GM19395 (cell line): ENCODE data around the gene PIK3C2A.
A peak's percentile ranks its signal among the peaks of the same experiment; 100 is the strongest.
"Not testable (repeated sequence)": the region's sequence is repeated elsewhere in the genome, so short reads cannot be mapped to it uniquely, and the experiment has no call there.

ENCODE experiments used
- ATAC-seq: cut with Tn5 transposase; IDR thresholded peaks from one replicate; pipeline ENCODE4 v1.9.1; 2021; ENCODE audit warnings: mild to moderate bottlenecking, moderate library complexity; ENCODE audit not compliant: unreplicated experiment

PIK3C2A gene, protein sequence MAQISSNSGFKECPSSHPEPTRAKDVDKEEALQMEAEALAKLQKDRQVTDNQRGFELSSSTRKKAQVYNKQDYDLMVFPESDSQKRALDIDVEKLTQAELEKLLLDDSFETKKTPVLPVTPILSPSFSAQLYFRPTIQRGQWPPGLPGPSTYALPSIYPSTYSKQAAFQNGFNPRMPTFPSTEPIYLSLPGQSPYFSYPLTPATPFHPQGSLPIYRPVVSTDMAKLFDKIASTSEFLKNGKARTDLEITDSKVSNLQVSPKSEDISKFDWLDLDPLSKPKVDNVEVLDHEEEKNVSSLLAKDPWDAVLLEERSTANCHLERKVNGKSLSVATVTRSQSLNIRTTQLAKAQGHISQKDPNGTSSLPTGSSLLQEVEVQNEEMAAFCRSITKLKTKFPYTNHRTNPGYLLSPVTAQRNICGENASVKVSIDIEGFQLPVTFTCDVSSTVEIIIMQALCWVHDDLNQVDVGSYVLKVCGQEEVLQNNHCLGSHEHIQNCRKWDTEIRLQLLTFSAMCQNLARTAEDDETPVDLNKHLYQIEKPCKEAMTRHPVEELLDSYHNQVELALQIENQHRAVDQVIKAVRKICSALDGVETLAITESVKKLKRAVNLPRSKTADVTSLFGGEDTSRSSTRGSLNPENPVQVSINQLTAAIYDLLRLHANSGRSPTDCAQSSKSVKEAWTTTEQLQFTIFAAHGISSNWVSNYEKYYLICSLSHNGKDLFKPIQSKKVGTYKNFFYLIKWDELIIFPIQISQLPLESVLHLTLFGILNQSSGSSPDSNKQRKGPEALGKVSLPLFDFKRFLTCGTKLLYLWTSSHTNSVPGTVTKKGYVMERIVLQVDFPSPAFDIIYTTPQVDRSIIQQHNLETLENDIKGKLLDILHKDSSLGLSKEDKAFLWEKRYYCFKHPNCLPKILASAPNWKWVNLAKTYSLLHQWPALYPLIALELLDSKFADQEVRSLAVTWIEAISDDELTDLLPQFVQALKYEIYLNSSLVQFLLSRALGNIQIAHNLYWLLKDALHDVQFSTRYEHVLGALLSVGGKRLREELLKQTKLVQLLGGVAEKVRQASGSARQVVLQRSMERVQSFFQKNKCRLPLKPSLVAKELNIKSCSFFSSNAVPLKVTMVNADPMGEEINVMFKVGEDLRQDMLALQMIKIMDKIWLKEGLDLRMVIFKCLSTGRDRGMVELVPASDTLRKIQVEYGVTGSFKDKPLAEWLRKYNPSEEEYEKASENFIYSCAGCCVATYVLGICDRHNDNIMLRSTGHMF (N-terminal part only)

DNA sequence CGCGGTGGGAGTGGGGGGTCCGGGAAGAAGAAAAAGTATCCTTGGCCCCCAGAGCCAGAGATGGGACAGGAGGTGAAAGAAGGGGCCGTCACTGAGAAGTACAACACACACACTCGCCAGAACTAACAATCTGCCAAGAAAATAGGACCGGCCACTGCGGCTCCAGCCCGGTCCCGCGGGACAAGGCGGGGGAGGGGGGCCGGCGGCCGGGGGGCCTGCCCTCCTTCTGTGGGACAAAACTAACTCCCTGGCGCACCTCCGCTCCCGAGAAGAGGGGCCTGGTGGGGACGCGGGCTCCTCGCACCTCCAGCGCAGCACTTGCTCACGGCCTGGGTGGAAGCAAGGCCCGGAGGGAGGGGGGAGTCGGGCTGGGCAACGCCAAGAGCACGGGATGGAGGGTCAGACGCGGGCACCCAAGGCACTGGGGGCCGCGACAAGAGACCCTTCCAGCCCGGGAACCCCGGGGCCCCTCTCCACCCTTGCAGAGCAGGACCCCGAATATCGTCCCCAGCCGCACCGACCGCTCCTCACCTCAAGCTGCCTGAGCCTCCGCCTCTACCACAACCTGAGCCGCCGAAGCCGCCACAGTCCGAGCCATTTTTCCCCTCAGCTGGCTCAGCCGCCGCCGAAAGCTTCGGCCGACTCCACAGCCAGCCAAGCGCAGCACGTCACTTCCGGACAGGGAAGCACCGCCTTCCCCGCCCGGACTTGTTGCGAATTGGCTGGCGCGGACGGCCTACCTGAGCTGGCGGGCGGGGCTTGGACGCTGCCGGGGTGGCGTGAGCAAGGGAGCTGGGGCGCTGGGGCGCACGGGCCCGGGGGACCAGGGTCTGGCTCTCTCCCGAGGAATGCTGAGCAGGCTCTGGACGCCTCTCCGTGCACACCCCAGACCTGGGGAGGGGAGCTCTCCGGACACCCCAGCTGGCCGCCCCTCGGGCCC is at the start of gene PIK3C2A:
Gene PIK3C2A, minus strand, starts transcription at position 670 of the 940 bp plus-strand sequence. CDS start 38,245 bp downstream, outside the sequence.
- peak; percentile 97 for ATAC-seq

DNA sequence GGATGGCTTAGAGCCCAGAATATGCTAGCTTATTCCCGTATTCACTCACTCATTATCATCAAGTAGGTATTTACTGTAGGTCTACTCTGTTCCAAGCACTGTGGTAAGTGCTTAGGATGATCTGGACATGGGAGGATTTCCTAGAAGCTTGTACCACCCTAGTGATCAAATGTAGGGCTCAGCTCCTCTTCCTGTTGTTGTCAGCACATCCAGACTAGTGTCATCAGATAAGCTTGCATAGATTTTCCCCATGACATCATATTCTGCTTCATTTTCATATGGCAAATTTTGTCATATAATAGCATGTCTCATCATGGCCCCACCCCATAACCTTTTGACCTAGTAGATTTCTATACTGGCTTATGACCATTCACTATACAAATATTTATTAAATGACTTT is 49.4 kb upstream of the PIK3C2A start:
- no peak for ATAC-seq

DNA sequence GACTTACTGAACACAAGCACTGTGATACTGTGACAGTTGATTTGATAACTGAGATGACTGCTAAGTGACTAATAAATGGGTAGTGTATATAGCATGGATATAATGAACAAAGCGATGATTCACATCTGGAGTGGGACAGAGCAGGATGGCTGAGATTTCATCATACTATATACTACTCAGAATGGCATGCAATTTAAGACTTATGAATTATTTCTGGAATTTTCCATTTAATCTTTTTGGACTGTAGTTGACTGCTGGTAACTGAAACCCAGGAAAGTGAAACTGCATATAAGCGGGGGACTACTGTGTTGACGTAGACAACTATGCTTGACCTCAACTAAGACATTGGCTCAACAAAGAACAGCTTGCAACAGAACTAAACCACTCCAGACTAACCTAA is 48.7 kb upstream of the PIK3C2A start:
- no peak for ATAC-seq

DNA sequence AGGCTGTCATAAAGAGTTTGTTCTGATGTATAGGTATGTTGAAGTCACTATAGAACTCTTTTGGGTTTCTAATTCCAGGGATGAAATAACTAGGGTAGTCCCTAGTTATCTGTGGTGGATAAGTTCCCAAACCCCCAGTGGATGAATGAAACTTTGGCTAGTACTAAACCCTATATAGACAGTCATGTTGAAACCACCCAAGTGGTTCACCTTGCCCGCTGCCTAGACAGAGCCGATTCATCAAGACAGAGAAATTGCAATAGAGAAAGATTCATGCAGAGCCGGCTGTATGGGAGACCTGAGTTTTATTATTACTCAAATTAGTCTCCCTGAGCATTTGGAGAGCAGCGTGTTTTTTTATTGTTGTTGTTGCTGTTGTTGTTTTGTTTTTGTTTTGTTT is 44.9 kb upstream of the PIK3C2A start:
- no peak for ATAC-seq

DNA sequence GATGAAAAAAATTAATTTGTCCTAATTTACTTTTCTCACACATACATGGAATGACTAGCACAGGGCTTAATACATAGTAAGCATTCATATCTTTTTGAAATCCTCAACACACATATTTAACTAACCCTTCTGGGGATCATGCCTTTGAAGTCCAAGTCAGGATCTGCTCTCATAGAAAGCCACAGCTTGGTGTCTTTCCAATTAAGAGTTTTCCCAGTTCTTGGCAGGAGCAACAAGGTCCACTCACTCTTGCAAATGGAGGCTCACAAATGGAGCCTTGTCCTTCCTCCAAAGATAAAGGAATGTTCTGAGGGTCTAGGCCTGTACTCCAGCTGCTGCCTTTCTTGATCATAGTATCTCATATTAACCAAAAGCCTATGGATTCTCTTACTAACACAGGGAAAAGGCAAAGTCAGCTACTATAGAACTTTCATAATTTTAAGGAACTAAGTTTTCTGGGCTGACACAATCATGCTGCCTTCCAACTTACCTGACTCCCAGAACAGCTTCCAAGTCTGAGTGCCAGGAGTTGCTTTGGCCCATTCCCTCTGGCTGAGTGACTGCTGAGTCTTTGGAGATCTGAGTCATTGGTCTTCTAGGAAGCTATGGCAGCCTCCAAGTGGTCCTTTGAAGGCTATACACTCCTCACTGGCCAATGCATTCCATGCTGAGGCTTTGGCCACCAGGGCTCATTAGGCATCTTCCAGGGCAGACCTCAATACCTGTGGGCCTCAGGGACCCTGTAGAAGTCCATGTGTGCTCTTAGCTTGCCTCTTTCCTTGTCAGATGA is 43.0 kb upstream of the PIK3C2A start:
- ATAC-seq, result no peak

DNA sequence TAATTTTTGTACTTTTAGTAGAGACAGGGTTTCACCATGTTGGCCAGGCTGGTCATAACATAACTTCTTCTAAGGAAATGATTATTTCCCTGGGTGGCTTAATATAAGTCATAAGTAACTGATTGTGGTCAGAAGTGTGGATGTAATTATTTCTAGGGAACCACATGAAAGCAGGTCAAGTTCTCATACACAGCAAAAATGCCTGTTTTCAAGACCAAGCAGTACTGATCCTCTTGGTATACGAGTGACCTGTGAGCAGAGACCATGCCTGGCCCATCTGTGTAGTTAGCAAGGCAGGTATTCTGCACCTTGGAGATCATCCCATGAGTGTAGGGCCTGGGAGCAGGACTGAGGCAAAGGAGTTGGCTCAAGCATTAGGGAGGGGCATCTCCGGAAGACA is 36.3 kb upstream of the PIK3C2A start:
- peak; percentile 89 for ATAC-seq

DNA sequence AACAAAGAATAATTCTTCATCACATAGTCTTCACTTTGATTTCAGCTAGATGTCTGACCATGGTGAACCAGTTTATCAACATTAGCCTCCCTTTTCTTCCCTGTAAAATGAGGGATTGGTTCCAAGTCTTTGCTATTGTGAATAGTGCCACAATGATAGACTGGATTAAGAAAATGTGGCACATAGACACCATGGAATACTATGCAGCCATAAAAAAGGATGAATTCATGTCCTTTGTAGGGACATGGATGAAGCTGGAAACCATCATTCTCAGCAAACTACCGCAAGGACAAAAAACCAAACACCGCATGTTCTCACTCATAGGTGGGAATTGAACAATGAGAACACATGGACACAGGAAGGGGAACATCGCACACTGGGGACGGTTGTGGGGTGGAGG is 35.2 kb upstream of the PIK3C2A start:
- ATAC-seq, result not testable (repeated sequence)

DNA sequence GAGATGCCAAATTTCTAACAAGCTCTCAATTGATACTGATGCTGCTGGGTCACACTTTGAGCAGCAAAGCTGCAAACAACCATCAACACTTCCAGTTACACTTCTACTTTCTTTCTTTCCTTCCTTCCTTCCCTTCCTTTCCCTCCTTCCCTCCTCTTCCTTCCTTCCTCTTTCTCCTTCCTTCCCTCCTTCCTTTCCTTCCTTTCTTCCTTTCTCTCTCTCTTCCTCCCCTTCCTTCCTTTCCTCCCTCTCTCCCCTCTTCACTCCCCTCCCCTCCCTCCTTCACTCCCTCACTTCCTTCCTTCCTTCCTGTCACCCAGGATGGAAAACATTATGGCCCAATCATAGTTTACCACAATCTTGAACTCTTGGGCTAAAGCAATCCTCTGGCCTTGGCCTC is 33.0 kb upstream of the PIK3C2A start:
- no peak for ATAC-seq

DNA sequence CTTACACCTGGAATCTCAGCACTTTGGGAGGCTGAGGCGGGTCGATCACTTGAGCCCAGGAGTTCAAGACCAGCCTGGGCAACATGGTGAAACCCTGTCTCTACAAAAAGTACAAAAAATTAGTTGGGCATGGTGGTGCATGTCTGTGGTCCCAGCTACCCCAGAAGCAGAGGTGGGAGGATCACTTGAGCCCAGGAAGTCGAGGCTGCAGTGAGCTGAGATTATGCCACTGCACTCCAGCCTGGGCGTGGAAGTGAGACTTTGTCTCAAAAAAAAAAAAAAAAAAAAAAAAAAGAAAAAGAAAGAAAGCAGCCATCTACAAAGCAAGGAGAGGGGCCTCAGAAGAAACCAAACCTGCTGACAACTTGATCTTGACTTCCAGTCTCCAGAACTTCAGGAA is 32.1 kb upstream of the PIK3C2A start:
- not testable (repeated sequence) for ATAC-seq

DNA sequence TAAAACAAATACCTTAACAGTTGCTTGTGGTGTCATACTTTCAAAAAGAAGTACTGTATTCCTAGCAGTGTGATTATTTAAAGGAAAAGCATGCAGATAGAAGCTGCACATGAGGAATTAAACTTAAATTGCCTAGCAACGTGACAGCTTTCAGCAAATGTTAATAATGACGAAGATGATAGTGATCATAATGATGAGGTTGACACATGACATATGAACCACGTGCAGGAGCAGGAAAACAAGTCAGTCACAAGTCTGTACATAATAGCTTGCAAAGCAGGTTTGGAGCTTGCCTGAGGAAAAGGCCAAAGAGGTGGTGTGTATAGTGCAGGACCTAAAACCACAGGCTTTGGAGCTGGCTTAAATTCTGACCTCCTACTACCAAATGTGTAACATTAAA is 30.6 kb upstream of the PIK3C2A start:
- no peak for ATAC-seq

DNA sequence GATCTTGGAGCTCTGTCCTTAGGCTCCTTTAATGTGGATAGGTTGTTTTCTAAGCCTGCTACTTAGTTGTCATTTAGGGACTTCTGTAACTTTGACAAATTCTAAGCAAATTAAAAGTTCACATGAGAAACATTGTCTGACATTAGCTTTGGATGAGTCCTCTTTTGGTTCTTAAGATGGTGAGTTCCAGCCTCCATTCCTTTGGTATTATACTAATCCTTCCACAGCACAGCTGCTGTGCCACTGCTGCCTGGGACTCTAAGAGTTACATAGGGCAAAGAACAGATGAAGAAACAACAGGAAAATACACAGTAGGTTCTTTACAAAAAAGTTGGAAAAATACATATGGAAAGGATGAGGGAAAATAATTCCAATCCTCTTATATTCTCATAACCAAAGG is 25.3 kb upstream of the PIK3C2A start:
- ATAC-seq, result no peak

DNA sequence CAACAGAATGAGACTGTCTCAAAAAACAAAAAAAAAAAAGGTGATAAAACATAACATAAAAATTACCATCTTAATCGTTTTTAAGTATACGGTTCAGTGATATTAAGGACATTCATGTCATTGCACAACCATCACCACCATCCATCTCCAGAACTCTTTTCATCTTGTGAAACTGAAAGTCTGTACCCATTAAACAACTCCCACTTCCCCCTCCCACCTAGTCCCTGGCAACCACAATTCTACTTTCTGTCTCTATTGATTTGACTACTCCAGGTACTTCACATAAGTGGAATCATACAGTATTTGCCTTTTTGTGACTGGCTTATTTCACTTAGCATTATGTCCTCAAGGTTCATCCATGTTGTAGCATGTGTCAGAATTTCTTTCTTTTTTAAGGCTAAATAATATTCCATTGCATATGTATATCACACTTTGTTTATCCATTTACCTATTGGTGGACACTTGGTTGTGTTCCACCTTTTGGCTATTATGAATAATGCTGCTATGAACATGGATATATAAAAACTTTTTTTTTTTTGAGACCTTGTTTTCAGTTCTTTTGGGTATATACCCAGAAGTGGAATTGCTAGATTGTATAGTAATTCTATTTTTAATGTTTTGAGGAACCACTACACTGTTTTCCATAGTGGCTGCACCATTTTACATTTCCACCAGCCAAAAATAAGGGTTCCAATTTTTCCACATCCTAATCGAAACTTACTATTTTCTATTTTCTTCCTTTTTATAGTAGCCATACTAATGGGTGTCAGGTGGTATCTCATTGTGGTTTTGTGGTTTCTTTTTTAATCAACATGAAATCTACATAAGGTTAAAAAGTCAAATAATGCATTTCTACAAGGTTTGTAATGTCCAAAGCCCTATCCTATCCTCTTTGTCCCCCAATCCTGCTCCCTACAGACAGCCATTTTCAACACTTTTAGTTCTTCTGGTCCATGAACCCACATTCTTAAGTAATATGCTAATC is 23.4 kb upstream of the PIK3C2A start:
- peak; percentile 95 for ATAC-seq

DNA sequence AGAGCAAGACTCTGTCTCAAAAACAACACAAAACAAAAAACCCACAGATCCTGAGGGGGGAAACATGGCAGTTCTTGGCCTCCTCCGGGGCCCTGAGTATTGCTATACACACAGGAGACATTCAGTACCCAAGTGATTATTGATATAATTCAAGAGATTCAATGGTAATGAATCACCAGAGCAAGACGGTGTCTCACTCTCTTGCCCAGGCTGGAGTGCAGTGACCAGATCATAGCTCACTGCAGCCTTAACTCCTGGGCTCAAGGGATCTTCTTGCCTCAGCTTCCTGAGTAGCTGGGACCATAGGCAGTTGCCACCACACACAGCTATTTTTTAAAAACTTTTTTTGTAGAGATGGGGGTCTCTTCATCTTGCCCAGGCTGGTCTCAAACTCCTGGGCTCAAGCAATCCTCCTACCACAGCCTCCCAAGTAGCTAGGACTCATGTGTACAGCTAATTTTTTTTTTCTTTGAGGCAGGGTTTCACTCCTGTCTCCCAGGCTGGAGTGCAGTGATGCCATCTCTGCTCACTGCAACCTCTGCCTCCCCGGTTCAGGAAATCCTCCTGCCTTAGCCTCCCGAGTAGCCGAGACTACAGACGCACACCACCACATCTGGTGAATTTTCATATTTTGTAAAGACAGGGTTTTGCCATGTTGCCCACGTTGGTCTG is 21.8 kb upstream of the PIK3C2A start:
- no peak for ATAC-seq

DNA sequence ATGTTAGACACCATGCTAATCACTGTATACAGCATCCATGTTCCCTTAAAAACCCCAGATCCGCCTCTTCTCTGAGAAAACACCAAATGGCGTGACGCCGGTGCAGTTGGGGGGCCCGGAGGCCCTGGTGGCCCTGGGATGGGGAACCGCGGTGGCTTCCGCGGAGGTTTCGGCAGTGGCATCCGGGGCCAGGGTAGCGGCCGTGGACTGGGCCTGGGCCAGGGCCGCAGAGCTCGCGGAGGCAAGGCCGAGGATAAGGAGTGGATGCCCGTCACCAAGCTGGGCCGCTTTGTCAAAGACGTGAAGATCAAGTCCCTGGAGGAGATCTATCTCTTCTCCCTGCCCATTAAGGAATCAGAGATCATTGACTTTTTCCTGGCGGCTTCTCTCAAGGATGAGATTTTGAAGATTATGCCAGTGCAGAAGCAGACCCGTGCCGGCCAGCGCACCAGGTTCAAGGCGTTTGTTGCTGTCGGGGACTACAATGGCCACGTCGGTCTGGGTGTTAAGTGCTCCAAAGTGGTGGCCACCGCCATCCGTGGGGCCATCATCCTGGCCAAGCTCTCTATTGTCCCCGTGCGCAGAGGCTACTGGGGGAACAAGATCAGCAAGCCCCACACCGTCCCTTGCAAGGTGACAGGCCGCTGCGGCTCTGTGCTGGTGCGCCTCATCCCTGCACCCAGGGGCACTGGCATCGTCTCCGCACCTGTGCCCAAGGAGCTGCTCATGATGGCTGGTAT is 20.6 kb upstream of the PIK3C2A start:
- ATAC-seq, result not testable (repeated sequence)

DNA sequence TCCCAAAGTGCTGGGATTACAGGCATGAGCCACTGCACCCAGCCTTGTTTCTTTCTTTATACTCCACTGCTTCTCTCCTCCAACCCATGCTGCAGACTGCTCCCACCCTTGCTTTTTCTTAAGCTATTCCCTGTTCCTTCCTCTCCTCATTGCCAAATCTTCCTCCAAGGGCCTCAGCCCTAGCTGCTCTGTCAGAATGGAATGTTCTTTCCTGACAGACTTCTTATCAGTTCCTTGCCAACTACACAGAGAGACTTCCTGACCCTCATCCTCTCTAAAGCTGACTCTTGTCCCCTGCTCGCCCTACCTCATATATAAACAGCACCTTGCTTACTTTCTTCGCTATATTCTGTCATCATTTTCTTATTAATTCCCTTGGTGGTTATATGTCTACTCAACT is 16.9 kb upstream of the PIK3C2A start:
- no peak for ATAC-seq

DNA sequence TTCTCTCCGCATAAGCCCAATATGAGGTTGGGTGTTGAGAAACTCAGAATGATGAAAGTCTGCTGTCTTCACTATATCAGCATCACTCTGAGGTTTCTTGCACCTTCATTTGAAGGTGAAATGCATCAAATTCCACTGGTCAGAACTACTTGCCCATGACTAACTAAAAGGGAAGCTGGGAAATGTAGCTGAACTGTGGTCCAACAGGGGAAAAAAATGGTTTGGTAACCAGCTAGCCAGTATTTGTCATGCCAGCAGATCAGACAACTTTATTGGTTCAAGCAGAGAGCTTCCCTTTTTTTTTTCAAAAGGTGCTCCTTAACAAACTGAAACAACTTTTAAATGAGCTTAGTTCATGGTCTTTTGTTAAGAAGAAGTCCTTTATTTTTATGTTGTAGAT is 14.2 kb upstream of the PIK3C2A start:
- ATAC-seq, result no peak

DNA sequence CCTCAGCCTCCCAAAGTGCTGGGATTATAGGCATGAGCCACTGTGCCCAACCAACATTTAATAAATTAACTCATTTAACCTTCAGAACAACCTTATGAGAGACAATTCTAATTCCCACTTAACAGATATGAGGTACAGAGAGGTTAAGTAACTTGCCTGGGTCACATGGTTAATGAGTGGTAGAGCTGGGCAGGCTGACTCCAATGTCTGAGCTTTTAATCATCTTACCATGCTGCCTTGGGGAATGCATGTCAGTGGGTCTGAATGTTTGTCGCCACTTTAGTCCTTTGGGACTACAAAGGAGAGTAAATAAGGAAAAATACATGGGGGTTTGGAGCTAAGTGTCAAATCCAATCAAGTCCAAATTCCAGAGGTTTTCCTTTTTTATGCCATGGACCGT is 11.2 kb upstream of the PIK3C2A start:
- ATAC-seq, result no peak
